H9 (cell line): Measurements from ENCODE around the gene SERBP1. TPM values are rescaled to one million over a fixed set of nuclear protein-coding genes. Genes with fewer than 3 reads are reported as not detected.
A peak's percentile ranks its signal among the peaks of the same experiment; 100 is the strongest.

Experiments
- DNase-seq: peaks from one replicate; pipeline ENCODE4 v3.0.0-alpha.2; 2017
- H2AFZ ChIP-seq: one replicate; pipeline ENCODE4 v1.6.1; 2013; ENCODE audit warnings: mild to moderate bottlenecking, low read length, control low read depth, moderate library complexity
- H2AK5ac ChIP-seq: 2 replicates; pipeline ENCODE4 v1.6.1; 2013; ENCODE audit warnings: low read length, control low read depth, mixed read lengths; ENCODE audit not compliant: insufficient read length
- H2BK120ac ChIP-seq: one replicate; pipeline ENCODE4 v1.6.1; 2013; ENCODE audit warnings: low read depth, mild to moderate bottlenecking, low read length, control low read depth, inconsistent platforms; ENCODE audit not compliant: poor library complexity, severe bottlenecking
- H2BK12ac ChIP-seq: 2 replicates; pipeline ENCODE4 v1.6.1; 2013; ENCODE audit warnings: low read length, control low read depth, mixed read lengths, low read depth; ENCODE audit not compliant: insufficient read length
- H2BK15ac ChIP-seq: 2 replicates; pipeline ENCODE4 v1.6.1; 2013; ENCODE audit warnings: low read depth, low read length, control low read depth
- H2BK20ac ChIP-seq: one replicate; pipeline ENCODE4 v1.6.1; 2013; ENCODE audit warnings: low read depth, mild to moderate bottlenecking, low read length, control low read depth, inconsistent platforms; ENCODE audit not compliant: poor library complexity, severe bottlenecking
- H2BK5ac ChIP-seq: 2 replicates; pipeline ENCODE4 v1.6.1; 2013; ENCODE audit warnings: low read length, control low read depth, mixed read lengths; ENCODE audit not compliant: insufficient read length
- H3K14ac ChIP-seq: 2 replicates; pipeline ENCODE4 v1.6.1; 2013; ENCODE audit warnings: low read length, control low read depth; ENCODE audit not compliant: insufficient read depth
- H3K18ac ChIP-seq: 2 replicates; pipeline ENCODE4 v1.6.1; 2013; ENCODE audit warnings: low read depth, mild to moderate bottlenecking, mixed read lengths, low read length, control low read depth; ENCODE audit not compliant: insufficient read length
- H3K23ac ChIP-seq: 2 replicates; pipeline ENCODE4 v1.6.1; 2013; ENCODE audit warnings: low read length, control low read depth, mixed read lengths, low read depth; ENCODE audit not compliant: insufficient read length
- H3K23me2 ChIP-seq: 2 replicates; pipeline ENCODE4 v1.6.1; 2013; ENCODE audit warnings: low read depth, mild to moderate bottlenecking, mixed read lengths, low read length, control low read depth; ENCODE audit not compliant: insufficient read length, poor library complexity, severe bottlenecking
- H3K27ac ChIP-seq: 2 replicates; pipeline ENCODE4 v1.5.1; 2013; ENCODE audit warnings: low read length, control low read depth, mixed read lengths, low read depth; ENCODE audit not compliant: insufficient read length
- H3K27me3 ChIP-seq: 2 replicates; pipeline ENCODE4 v1.6.1; 2013; ENCODE audit warnings: low read length, control low read depth, inconsistent platforms; ENCODE audit not compliant: insufficient read depth
- H3K4ac ChIP-seq: 2 replicates; pipeline ENCODE4 v1.6.1; 2013; ENCODE audit warnings: low read depth, mild to moderate bottlenecking, control low read depth, inconsistent platforms, low read length, moderate library complexity
- H3K4me1 ChIP-seq: 2 replicates; pipeline ENCODE4 v1.6.1; 2013; ENCODE audit warnings: low read length, control low read depth, inconsistent platforms; ENCODE audit not compliant: insufficient read depth
- H3K4me2 ChIP-seq: 2 replicates; pipeline ENCODE4 v1.6.1; 2013; ENCODE audit warnings: low read length, control low read depth, mixed read lengths; ENCODE audit not compliant: insufficient read length, insufficient read depth
- H3K56ac ChIP-seq: 2 replicates; pipeline ENCODE4 v1.6.1; 2013; ENCODE audit warnings: low read depth, mild to moderate bottlenecking, mixed read lengths, low read length, control low read depth; ENCODE audit not compliant: insufficient read length
- H3K79me1 ChIP-seq: 2 replicates; pipeline ENCODE4 v1.6.1; 2013; ENCODE audit warnings: low read depth, mild to moderate bottlenecking, moderate library complexity, low read length, control low read depth, inconsistent platforms; ENCODE audit not compliant: insufficient read depth, poor library complexity, severe bottlenecking
- H3K79me2 ChIP-seq: 2 replicates; pipeline ENCODE4 v1.6.1; 2013; ENCODE audit warnings: low read length, control low read depth, inconsistent platforms; ENCODE audit not compliant: insufficient read depth
- H3K9ac ChIP-seq: 2 replicates; pipeline ENCODE4 v1.6.1; 2013; ENCODE audit warnings: low read length, control low read depth, mixed read lengths; ENCODE audit not compliant: insufficient read length; ENCODE audit errors: extremely low read depth
- H3K9me3 ChIP-seq: one replicate; pipeline ENCODE4 v1.6.1; 2013; ENCODE audit warnings: low read depth, low read length, inconsistent platforms; ENCODE audit not compliant: control insufficient read depth
- H3T11ph ChIP-seq: one replicate; pipeline ENCODE4 v1.6.1; 2013; ENCODE audit warnings: mild to moderate bottlenecking, low read length, control low read depth, inconsistent platforms
- H4K20me1 ChIP-seq: one replicate; pipeline ENCODE4 v1.6.1; 2013; ENCODE audit not compliant: control insufficient read depth, insufficient read length, insufficient read depth
- H4K5ac ChIP-seq: 2 replicates; pipeline ENCODE4 v1.6.1; 2013; ENCODE audit warnings: low read depth, mild to moderate bottlenecking, mixed read lengths, low read length, control low read depth; ENCODE audit not compliant: insufficient read length
- H4K8ac ChIP-seq: replicated peaks from 2 replicates; pipeline ENCODE4 v1.6.1; 2013; ENCODE audit warnings: low read length, control low read depth, mixed read lengths, low read depth; ENCODE audit not compliant: insufficient read length
- H4K91ac ChIP-seq: 2 replicates; pipeline ENCODE4 v1.6.1; 2013; ENCODE audit warnings: low read depth, mild to moderate bottlenecking, moderate library complexity, mixed read lengths, low read length, control low read depth; ENCODE audit not compliant: insufficient read length
- H3K27ac Mint-ChIP-seq, 3 experiments: 2 replicates in 2 of 3; 3 replicates in 1 of 3; pipeline ENCODE4 v1.8.0; 2020 to 2021; ENCODE audit warnings: mixed read lengths in 3 of 3, mild to moderate bottlenecking in 1 of 3, moderate library complexity in 1 of 3
- H3K27me3 Mint-ChIP-seq: 2 replicates; pipeline ENCODE4 v1.8.0; 2021; ENCODE audit warnings: low read depth, mild to moderate bottlenecking, moderate library complexity, mixed read lengths
- H3K36me3 Mint-ChIP-seq, 3 experiments: 2 replicates in 2 of 3; 3 replicates in 1 of 3; pipeline ENCODE4 v1.8.0; 2020 to 2021; ENCODE audit warnings: low read depth in 3 of 3, mixed read lengths in 3 of 3; ENCODE audit not compliant: insufficient read depth in 1 of 3
- H3K4me1 Mint-ChIP-seq, 2 experiments: 2 replicates each; pipeline ENCODE4 v1.8.0; 2020; ENCODE audit warnings: mixed read lengths in 2 of 2
- H3K4me3 Mint-ChIP-seq, 2 experiments: 2 replicates in 1 of 2; 3 replicates in 1 of 2; pipeline ENCODE4 v1.8.0; 2020 to 2021; ENCODE audit warnings: mild to moderate bottlenecking in 2 of 2, mixed read lengths in 2 of 2, moderate library complexity in 1 of 2
- H3K9me3 Mint-ChIP-seq, 2 experiments: 2 replicates in 1 of 2; 3 replicates in 1 of 2; pipeline ENCODE4 v1.8.0; 2020; ENCODE audit warnings: mild to moderate bottlenecking in 2 of 2, mixed read lengths in 2 of 2, moderate library complexity in 1 of 2
- CTCF ChIP-seq: fragments of 200-600 bp; sonication (generic); conservative IDR thresholded peaks from 3 replicates; pipeline ENCODE4 v1.8.0; 2021; ENCODE audit warnings: antibody characterized with exemption, mild to moderate bottlenecking
- WGBS: extraction: QIAGEN DNeasy Blood & Tissue Kit; methylation state at CpG from one replicate; pipeline ENCODE4 v1.1.7; 2013; ENCODE audit warnings: missing lambda C conversion rate, low lambda C conversion rate, mixed read lengths; ENCODE audit not compliant: insufficient read length; ENCODE audit errors: extremely low coverage; 5-methylcytosine and 5-hydroxymethylcytosine counted together
- total RNA-seq: library from RNA; stranded (reverse); gene quantifications from 2 replicates; pipeline ENCODE4 v1.2.1, GENCODE V29; 2021

SERBP1 gene
- total RNA-seq, 1 experiment from 2014 or later, result 495 TPM

GRCh38 chr1:67427465-67427864 is 2.7 kb downstream of the SERBP1 start:
- peaks cover 5 to 8% of the 10 kb centered on the region in 2 experiments; a peak in 4 of 5 replicates for H3K9me3 Mint-ChIP-seq
- H3K36me3 Mint-ChIP-seq, result peaks cover 66 to 76% (median 72%) of the 10 kb centered on the region in 3 experiments
- H3K4ac ChIP-seq, result no peak overlapping the region

More at GRCh38 chr1:67427465-67427864, 2.7 kb downstream of the SERBP1 start:
- Histone ChIP-seq H2BK12ac (no peak overlapping the region), H4K91ac (no peak overlapping the region), H3K56ac (no peak overlapping the region), H3K9me3 (no peaks in the 10 kb centered on the region), H3T11ph (no peak overlapping the region), H2BK20ac (no peak overlapping the region), H2BK120ac (no peak overlapping the region), H3K18ac (no peak overlapping the region), H3K4me1 (no peaks in the 10 kb centered on the region), H3K27me3 (no peaks in the 10 kb centered on the region), H3K14ac (no peak overlapping the region), H2BK5ac (no peak overlapping the region), H3K23ac (no peak overlapping the region), H4K5ac (no peak overlapping the region), H3K27ac (no peak overlapping the region), H2AFZ (no peak overlapping the region), H2BK15ac (no peak overlapping the region), H2AK5ac (no peak overlapping the region), H3K79me2 (peaks cover 50% of the 10 kb centered on the region), H4K8ac (no peak overlapping the region), H3K79me1 (peaks cover 5% of the 10 kb centered on the region), H3K23me2 (peaks cover 10% of the 10 kb centered on the region), H4K20me1 (no peaks in the 10 kb centered on the region), H3K4me2 (peak overlapping the region; percentile 85), H3K9ac (peak overlapping the region; percentile 62)
- peak overlapping the region; percentile 98 to 99 for H3K4me3 Mint-ChIP-seq
- no peak for DNase-seq
- peaks cover 26 to 53% of the 10 kb centered on the region in 2 experiments for H3K4me1 Mint-ChIP-seq
- WGBS, result no CpG with 5 or more reads among the region's 2 CpGs
- H3K27ac Mint-ChIP-seq, result no peak overlapping the region
- H3K27me3 Mint-ChIP-seq, result no peaks in the 10 kb centered on the region
- no peak for TF ChIP-seq CTCF
